GM18951 (cell line): Measurements from ENCODE around the gene DESI2.
"Not testable (repeated sequence)": the region's sequence is repeated elsewhere in the genome, so short reads cannot be mapped to it uniquely, and the experiment has no call there.

Experiments
- POLR2A ChIP-seq: IDR thresholded peaks from 4 replicates; pipeline ENCODE4 v1.6.1; 2011; ENCODE audit warnings: mild to moderate bottlenecking; ENCODE audit not compliant: insufficient read length, insufficient read depth; ENCODE audit errors: extremely low read depth
- in situ Hi-C: fragments of 300-500 bp; cut with MboI; formaldehyde crosslinking; loops from one replicate; pipeline ENCODE4 v1.12.0; 2022; ENCODE audit warnings: low sequenced_read_pairs, mixed read lengths, inconsistent platforms; ENCODE audit not compliant: unreplicated experiment

DESI2 gene

DNA sequence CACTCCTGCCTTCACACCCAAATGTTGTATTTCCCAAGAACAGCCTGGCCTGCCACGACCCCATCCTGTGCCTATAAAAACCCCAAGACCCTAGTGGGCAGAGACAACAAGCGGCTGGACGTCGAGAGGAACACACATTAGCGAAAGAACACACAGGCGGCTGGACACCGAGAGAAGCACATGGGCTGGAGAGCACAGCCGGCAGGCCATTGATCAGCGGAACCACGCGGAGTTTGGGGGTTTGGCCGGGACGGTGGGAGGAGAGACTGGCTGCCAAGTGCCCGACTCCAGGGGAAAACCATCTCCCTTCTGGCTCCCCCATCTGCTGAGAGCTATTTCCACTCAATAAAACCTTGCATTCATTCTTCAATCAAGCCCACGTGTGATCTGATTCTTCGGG lies 10.4 kb upstream of the DESI2 start:
- TF ChIP-seq POLR2A, result no peak
- in situ Hi-C loops, result no loop called here

DNA sequence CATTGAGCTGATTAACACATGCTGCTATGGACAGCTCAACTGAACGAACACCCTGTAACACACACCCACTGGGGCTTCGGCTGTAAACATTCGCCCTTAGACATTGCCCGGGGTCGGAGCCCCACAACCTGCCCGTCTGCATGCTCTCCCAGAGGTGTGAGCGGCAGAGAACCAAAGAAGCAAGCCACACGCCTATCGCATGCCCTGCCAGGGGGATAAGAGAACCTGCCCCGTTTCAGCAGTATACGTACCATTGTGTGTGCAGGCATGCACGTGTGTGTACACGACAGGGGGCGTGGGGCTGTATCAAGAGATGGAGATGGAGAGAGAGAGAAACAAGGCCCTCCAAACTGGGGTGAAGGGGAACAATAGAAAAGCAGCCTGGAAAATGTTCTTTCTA lies 9.9 kb upstream of the DESI2 start:
- no peak for TF ChIP-seq POLR2A
- in situ Hi-C loops, result no loop called here

DNA sequence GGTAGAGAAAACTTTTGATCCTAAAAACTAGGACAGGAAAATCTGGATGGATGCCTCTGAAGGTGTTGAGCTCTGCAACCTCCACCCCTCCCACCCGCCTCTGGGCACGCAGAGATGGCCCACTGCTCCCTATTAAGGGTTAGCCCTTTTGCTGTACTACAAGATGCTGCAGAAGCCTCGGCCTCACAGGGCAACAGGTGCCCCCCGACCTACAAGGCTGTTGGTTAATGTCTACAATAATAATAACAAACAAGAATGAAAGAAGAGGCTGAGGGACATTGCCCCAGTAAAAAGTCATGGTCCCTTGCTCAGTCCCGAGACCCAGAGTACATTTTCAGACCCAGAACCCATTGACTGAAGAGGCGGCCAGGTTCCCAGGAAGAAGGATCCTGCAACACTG lies 7.5 kb upstream of the DESI2 start:
- in situ Hi-C loops, result no loop called here

DNA sequence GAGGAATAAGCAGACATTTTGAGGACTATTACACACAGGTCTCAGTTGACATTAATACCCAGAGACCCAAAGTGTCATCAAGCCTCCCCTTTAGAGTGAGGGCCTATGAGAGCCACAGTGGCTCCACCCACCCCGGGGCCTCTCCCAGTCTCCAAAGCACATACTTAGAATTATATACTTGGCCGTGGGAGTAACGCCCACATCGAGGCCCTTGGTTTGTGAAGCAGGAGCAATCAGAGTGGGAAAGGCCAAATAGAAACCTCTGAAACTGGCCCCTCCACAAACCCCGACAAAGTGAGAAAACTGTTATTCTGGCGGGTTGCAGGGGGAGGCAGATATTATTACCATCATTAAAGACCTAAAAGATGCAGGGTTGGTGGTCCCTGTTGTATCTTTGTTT lies 7.0 kb upstream of the DESI2 start:
- no peak for TF ChIP-seq POLR2A
- in situ Hi-C loops, result no loop called here

More for the DNA sequence above, 7.5 kb upstream of the DESI2 start:
- no peak for TF ChIP-seq POLR2A

DNA sequence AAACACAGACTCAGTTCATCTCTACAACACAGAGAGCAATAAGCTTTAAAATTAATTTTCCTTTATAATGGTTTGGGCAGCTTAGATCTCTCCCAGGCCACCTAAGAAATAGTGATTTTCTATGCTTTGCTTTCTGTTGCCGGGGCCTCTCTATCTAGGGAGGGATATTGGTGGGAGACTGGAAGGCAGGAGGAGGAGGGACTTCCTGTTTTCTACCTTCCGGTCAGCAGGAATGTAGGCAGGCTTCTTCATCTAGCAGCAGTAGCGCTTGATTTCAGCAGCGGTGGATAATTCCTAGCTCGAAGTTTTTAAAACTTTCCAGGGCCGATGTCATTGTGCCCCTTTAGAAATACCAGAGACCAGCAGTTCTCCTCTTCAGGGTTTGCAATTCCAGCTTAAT lies 5.1 kb upstream of the DESI2 start:
- in situ Hi-C loops, result no loop called here
- no peak for TF ChIP-seq POLR2A

DNA sequence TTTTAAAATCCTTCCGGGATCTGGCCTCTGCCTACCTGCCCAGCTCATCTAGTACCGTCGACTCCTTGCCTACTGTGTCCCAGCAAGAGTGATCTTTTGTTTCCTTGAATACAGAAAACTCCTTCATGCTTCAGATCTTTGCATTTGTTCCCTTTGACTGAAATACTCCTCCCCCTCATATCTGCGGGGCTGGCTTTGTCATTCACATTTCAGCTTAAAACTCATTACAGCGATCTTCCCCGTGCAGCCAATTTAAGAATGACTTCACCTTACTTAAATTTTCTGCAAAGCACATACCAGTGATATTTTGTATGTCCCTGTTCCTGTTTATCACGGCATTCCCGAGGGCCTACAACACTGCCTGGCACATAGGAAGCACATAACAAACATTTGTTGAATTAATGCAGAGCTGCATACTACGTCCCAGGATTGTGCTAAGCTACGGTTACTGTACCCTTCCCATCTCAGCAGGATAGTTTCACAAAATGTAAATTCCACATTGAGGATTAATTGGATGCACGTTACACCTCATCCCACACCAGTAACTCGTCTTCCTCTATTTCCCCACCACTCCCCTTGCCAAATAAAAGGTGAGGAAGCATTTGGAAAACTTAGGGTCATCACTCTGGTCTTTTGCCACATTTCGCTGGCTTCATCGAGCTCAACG lies 837 bp upstream of the DESI2 start:
- in situ Hi-C loops, result no loop called here
- TF ChIP-seq POLR2A, result no peak

DNA sequence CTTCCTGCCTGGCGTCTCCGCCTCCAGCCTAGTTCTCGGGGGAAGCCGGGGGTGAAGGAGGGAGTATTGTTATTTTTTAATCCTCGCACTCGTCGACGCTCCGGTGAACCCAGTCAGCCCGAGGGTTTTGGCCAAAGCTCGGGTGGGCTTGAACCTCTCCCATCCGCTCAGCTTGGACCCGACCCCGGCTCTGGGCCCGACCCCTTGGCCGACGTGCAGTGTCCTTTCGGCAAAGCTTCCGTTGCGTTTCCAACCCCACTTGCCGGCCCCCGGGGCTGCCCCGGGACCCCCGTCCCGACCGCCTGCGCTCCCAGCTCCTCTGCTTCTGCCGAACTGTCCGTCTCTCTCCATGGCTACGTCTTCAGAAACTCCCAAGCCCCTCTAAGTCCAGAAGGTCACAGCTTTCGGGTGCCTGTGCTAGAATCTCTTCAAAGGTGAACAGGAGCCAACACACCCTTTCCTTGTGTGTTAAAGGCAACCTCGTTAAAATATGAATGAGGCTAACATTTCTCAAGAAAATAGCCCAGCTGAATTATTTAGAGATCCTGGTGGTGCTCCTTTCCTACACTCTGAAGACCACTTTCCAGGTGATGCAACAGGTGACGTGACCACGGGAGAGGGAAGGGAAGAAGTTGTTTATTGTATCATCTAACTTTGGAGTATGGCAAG lies 647 bp downstream of the DESI2 start:
- no peak for TF ChIP-seq POLR2A
- in situ Hi-C loops, result no loop called here

DNA sequence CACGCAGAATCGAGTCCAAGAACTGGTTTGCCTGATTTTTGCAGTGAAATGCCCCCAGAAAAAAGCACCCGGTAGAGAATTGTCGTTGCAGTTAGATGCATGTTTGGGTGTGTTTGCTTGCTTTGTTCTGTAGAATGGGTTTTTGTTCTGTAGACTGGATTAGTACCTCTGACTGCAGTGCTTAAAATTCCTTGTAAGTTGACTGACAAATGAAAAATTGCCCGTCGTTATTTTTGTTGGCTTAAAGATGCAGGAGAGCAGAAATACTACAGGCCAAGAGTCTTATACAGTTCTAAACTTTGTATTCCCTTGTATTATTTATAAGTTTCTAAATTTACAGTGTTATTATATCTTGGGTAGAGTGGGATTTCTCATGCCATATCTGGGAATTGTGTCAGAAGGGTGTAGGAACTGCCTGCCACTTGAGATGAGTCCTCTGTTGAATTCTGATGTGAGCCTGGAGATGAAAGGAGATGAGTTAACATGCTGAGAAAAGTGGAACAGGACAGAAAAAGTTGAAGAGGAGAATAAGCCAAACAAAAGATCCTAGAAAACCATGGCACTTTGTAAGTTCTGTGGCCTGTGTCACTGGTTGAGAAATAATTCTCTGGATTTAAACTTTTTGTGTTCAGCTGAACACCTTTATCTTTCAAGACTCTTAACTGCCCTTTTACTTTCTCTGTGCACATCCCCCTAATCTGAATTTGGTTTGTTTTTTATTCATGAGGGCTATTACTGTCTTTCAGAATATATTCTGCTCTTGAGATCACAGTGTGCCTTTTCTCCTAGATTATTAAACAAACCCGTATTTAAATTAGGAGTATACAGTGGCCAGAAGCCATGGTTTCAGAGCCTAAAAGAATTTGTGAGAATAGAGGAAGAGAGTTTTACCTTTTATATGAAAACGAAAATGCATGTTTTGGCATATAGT lies 1.4 kb downstream of the DESI2 start:
- in situ Hi-C loops, result no loop called here
- no peak for TF ChIP-seq POLR2A

DNA sequence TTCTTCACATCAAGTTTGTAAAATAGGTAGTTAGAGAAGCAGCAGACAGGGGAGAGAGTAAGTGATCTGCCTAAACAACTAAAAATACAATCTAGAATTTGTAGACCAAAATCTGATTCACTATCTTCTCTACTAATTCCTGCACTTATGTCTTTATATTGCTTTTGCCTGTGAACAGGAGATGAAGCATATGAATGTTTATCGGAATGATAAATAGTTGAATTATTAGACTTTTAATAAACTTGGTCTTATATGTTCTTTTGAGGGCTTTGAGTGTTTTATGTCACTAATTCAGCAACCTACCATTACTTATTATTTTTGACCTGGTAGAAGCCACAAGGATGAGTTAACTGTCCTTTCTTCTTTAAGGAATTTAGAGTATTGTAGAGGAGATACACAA lies 2.3 kb downstream of the DESI2 start:
- no peak for TF ChIP-seq POLR2A
- in situ Hi-C loops, result no loop called here

DNA sequence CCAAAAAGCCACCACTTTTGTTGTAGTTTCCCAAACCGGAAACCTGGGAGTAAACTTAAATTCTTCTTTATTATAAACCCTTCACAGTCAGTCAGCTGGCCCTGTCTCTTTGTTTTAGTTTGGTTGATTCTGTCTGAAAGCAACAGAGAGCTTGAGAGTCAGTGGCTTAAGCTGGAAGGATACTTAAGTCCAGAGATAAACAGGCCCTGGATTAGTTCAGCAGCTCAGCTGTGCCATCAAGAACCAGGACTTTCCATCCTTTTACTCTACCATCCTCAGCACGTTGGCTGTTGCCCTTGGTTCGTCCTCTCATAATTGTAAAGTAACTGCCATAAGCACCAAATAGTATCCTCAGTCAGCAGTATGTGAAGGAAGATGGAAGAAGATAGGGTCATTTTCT lies 4.5 kb downstream of the DESI2 start:
- in situ Hi-C loops, result no loop called here
- TF ChIP-seq POLR2A, result no peak

DNA sequence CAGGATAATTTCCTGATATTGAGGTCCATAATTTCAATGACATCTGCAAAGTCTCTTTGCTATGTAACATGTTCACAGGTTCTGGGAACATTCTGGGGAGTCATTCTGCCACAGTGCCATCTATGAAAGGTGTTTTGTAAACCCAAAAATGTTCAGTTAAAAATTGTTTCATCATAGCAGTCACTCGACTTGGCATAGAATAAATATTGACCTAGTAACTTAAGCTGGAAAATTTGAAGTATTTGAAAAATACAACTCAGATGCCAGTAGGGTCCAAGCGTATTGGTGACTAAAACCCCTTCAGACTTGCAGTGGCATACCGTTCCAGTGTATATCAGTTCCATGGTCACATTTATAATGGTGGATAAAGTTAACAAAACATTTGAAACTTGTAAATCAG lies 6.8 kb downstream of the DESI2 start:
- TF ChIP-seq POLR2A, result no peak
- in situ Hi-C loops, result no loop called here

DNA sequence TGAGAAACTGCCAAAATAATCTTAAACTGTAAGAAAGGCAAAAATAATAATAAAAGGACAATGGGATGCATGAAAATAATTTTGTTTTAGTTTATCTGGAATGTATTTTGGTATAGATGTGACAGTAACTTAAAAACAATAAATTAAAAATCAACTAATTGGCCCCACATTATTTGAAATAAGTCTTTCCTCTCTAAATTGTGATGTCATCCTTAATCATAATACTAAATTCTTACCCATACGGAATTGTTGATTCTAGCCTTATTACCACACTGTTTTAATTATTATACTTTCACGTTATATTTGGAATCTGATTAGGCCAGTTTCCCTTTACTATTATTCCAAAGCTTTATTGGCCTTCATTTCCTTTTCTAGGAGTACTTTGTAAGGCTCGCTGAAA lies 7.7 kb downstream of the DESI2 start:
- in situ Hi-C loops, result no loop called here
- TF ChIP-seq POLR2A, result no peak

DNA sequence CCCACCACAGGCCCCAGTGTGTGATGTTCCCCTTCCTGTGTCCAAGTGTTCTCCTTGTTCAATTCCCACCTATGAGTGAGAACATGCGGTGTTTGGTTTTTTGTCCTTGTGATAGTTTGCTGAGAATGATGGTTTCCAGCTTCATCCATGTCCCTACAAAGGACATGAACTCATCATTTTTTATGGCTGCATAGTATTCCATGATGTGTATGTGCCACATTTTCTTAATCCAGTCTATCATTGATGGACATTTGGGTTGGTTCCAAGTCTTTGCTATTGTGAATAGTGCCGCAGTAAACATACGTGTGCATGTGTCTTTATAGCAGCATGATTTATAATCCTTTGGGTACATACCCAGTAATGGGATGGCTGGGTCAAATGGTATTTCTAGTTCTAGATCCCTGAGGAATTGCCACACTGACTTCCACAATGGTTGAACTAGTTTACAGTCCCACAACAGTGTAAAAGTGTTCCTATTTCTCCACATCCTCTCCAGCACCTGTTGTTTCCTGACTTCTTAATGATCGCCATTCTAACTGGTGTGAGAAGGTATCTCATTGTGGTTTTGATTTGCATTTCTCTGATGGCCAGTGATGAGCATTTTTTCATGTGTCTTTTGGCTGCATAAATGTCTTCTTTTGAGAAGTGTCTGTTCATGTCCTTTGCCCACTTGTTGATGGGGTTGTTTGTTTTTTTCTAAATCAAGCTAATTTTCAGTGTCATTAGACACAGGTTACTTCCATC lies 8.8 kb downstream of the DESI2 start:
- in situ Hi-C loops, result not testable (repeated sequence)
